Measurements from ENCODE around the gene KCNJ4. TPM values are rescaled to one million over a fixed set of nuclear protein-coding genes. Genes with fewer than 3 reads are reported as not detected.

KCNJ4 gene
- total RNA-seq, 1 experiment from 2014 or later = not detected

DNA sequence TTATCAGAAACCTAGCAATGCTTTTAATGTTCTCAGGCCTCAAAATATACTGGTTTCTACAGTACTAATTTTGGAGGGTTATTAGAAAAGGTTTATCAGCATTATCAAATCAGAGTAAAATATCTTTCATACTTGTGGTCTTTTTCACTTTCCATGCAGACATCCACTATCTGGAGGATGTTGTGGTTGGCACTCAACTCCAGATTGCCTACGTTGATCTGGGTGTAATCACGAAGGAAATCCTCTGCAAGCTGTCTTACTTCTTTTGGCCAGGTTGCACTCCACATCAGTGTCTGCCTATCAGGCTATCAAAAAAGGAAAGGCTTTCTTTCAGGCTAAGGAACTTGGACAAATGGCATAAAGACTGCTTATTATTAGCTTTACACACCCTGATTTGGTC, 39.5 kb upstream of the KCNJ4 start:
- TF ChIP-seq EZH2 (IDR thresholded peaks at IDR 0.05; ENCODE audit: low read length, unreplicated experiment) (no peak), EZH2phosphoT487 (IDR thresholded peaks at IDR 0.05; ENCODE audit: borderline replicate concordance, low read length) (no peak)
- TF ChIP-seq, protein P1, sequence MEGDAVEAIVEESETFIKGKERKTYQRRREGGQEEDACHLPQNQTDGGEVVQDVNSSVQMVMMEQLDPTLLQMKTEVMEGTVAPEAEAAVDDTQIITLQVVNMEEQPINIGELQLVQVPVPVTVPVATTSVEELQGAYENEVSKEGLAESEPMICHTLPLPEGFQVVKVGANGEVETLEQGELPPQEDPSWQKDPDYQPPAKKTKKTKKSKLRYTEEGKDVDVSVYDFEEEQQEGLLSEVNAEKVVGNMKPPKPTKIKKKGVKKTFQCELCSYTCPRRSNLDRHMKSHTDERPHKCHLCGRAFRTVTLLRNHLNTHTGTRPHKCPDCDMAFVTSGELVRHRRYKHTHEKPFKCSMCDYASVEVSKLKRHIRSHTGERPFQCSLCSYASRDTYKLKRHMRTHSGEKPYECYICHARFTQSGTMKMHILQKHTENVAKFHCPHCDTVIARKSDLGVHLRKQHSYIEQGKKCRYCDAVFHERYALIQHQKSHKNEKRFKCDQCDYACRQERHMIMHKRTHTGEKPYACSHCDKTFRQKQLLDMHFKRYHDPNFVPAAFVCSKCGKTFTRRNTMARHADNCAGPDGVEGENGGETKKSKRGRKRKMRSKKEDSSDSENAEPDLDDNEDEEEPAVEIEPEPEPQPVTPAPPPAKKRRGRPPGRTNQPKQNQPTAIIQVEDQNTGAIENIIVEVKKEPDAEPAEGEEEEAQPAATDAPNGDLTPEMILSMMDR (conservative IDR thresholded peaks at IDR 0.05; ENCODE audit: low read depth, low read length) = no peak
- Histone ChIP-seq H3K4me2 (ENCODE audit: low read length) (no peak overlapping the region), H4K20me1 (ENCODE audit: low read length) (0 out of 2 replicates have a peak, but pooled peaks cover 10% of the 10 kb centered on the region), H2AFZ (ENCODE audit: low read length) (no peak overlapping the region), H3F3A (ENCODE audit: low read length, unreplicated experiment) (no peaks in the 10 kb centered on the region), H3K4me1 (ENCODE audit: insufficient read depth, low read length) (no peaks in the 10 kb centered on the region), H3K9me3 (ENCODE audit: low read length) (no peaks in the 10 kb centered on the region), H3K27ac (ENCODE audit: low read length) (no peak overlapping the region), H3K36me3 (ENCODE audit: low read depth, low read length) (peaks cover 87% of the 10 kb centered on the region), H3K9ac (ENCODE audit: low read length) (no peak overlapping the region), H3K79me2 (ENCODE audit: low read length) (peaks cover 33% of the 10 kb centered on the region), H3K4me3 (ENCODE audit: low read length) (no peak overlapping the region), H3K9me2 (replicated peaks; ENCODE audit: low read length) (no peaks in the 10 kb centered on the region), H3K27me3 (ENCODE audit: low read length) (no peaks in the 10 kb centered on the region)
- intact Hi-C loops (cut with micrococcal nuclease) = no loop called here
- BruUV-seq (replicated peaks) = no TSS peak
- CTCF ChIA-PET = interaction anchor here (0.7 kb wide), 1 partner anchor 44 kb away, joined by 3 read pairs; no protein-coding TSS in a partner anchor
- POLR2A ChIA-PET (ENCODE audit: unreplicated experiment) = no interaction called here
- ATAC-seq = no peak
- DNase-seq = no peak

DNA sequence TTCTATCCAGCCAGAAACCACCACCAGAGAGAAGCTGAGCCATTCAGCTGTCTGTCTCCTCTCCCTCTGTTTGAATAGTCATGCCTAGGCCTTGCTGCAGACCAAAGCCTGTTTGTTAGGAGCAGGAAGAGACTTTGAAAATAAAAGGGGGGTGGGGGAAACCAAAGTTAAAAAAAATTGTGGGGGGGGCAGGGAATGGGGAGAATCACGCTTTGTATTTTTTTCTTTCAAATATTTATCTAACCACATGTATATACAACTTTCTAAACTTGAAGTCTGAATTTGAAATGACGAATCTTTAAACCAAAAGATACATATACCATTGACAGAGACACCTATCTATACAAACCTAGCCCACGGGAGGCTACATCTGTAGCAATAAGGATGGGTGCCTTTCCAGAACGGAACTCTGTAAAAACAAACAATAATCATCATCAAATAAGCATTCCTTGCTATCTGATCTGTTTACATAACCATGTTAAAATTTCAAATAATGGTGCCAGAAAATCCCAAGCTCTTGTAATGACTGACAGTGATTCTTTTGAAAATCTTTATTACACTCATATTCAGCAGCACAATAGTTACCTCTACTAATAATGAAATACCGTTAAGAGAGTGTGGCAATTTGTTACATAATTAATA, 36.8 kb upstream of the KCNJ4 start:
- ChIA-PET CTCF (no interaction called here), POLR2A (ENCODE audit: unreplicated experiment) (no interaction called here)
- Histone ChIP-seq H3K27ac (ENCODE audit: low read length) (no peak overlapping the region), H3K4me2 (ENCODE audit: low read length) (no peak overlapping the region), H3K9me2 (replicated peaks; ENCODE audit: low read length) (no peaks in the 10 kb centered on the region), H3K9me3 (ENCODE audit: low read length) (no peaks in the 10 kb centered on the region), H3K4me1 (ENCODE audit: insufficient read depth, low read length) (no peaks in the 10 kb centered on the region), H3K9ac (ENCODE audit: low read length) (no peak overlapping the region), H3F3A (ENCODE audit: low read length, unreplicated experiment) (no peaks in the 10 kb centered on the region), H2AFZ (ENCODE audit: low read length) (no peak overlapping the region), H4K20me1 (ENCODE audit: low read length) (peaks cover 17% of the 10 kb centered on the region; the same call in 1 of the 2 replicates), H3K79me2 (ENCODE audit: low read length) (0 out of 2 replicates have a peak, but pooled peaks cover 12% of the 10 kb centered on the region), H3K27me3 (ENCODE audit: low read length) (no peaks in the 10 kb centered on the region), H3K4me3 (ENCODE audit: low read length) (no peak overlapping the region), H3K36me3 (ENCODE audit: low read depth, low read length) (peaks cover 87% of the 10 kb centered on the region)
- ATAC-seq (peak; percentile 35), DNase-seq (no peak)
- no TSS peak for BruUV-seq (replicated peaks)
- intact Hi-C loops (cut with micrococcal nuclease) = no loop called here
- TF ChIP-seq EZH2 (IDR thresholded peaks at IDR 0.05; ENCODE audit: low read length, unreplicated experiment) (no peak), EZH2phosphoT487 (IDR thresholded peaks at IDR 0.05; ENCODE audit: borderline replicate concordance, low read length) (no peak)
- TF ChIP-seq, protein P1 (conservative IDR thresholded peaks at IDR 0.05; ENCODE audit: low read depth, low read length) = no peak

DNA sequence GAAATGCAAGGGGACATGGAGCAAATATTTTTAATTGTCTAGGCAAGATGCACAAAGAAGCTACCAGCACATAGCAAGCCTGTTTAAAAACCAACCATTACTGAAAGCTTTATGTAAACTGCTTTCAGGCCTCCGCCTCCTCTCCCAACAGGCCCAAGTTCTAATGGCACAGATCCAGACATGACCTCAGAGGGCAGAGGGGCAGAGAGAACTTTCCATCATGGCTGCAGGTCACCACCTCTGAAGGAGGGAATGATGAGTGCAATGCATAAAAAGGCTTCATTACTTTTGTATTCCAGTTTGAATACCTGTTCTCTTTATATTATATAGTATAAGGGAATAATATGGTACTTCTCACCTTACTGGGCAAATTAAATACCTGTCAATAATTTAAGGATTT, 35.9 kb upstream of the KCNJ4 start:
- Histone ChIP-seq H3K36me3 (ENCODE audit: low read depth, low read length) (peaks cover 86% of the 10 kb centered on the region), H3K9me2 (replicated peaks; ENCODE audit: low read length) (no peaks in the 10 kb centered on the region), H2AFZ (ENCODE audit: low read length) (no peak overlapping the region), H3K4me1 (ENCODE audit: insufficient read depth, low read length) (no peaks in the 10 kb centered on the region), H3K4me2 (ENCODE audit: low read length) (no peak overlapping the region), H3K4me3 (ENCODE audit: low read length) (no peak overlapping the region), H4K20me1 (ENCODE audit: low read length) (peaks cover 17% of the 10 kb centered on the region; the same call in 1 of the 2 replicates), H3F3A (ENCODE audit: low read length, unreplicated experiment) (no peaks in the 10 kb centered on the region), H3K27me3 (ENCODE audit: low read length) (no peaks in the 10 kb centered on the region), H3K9ac (ENCODE audit: low read length) (no peak overlapping the region), H3K79me2 (ENCODE audit: low read length) (0 out of 2 replicates have a peak, but pooled peaks cover 8% of the 10 kb centered on the region), H3K9me3 (ENCODE audit: low read length) (no peaks in the 10 kb centered on the region), H3K27ac (ENCODE audit: low read length) (no peak overlapping the region)
- intact Hi-C loops (cut with micrococcal nuclease) = no loop called here
- TF ChIP-seq EZH2phosphoT487 (IDR thresholded peaks at IDR 0.05; ENCODE audit: borderline replicate concordance, low read length) (no peak), EZH2 (IDR thresholded peaks at IDR 0.05; ENCODE audit: low read length, unreplicated experiment) (no peak)
- TF ChIP-seq, protein P1 (conservative IDR thresholded peaks at IDR 0.05; ENCODE audit: low read depth, low read length) = no peak
- ChIA-PET POLR2A (ENCODE audit: unreplicated experiment) (no interaction called here), CTCF (no interaction called here)
- ATAC-seq (no peak), DNase-seq (no peak)
- no TSS peak for BruUV-seq (replicated peaks)
